CD14-positive monocyte (primary cell): ENCODE measurements around the gene ULK4. TPM values are rescaled to one million over a fixed set of nuclear protein-coding genes. Genes with fewer than 3 reads are reported as not detected.

Source experiments
- DNase-seq, 3 donors: peaks; one replicate each; pipeline ENCODE4 v3.0.0-alpha.2; 2011 to 2022
- H2AFZ ChIP-seq: 2 replicates; pipeline ENCODE4 v1.6.0; 2012; ENCODE audit warnings: mild to moderate bottlenecking, low read depth, low read length, inconsistent platforms; ENCODE audit not compliant: insufficient read depth, poor library complexity, severe bottlenecking
- H3K27ac ChIP-seq, 2 donors: 1 replicate in 1 of 2; 2 replicates in 1 of 2; pipeline ENCODE4 v1.5.1; 2012 to 2013; ENCODE audit warnings: low read length in 2 of 2, control low read depth in 1 of 2, inconsistent platforms in 1 of 2, low read depth in 1 of 2, mild to moderate bottlenecking in 1 of 2
- H3K27me3 ChIP-seq, 2 donors: one replicate each; pipeline versions ENCODE4 v1.6.0 to v1.6.1; 2011 to 2013; ENCODE audit warnings: low read length in 2 of 2; ENCODE audit not compliant: control insufficient read depth in 2 of 2, insufficient read depth in 2 of 2
- H3K36me3 ChIP-seq, 2 donors: replicated peaks in 1 of 2; 1 replicate in 1 of 2; 2 replicates in 1 of 2; pipeline versions ENCODE4 v1.5.1 to v1.6.1; 2012 to 2013; ENCODE audit warnings: low read length in 2 of 2, control low read depth in 1 of 2, inconsistent platforms in 1 of 2, mild to moderate bottlenecking in 1 of 2; ENCODE audit not compliant: insufficient read depth in 2 of 2, control insufficient read depth in 1 of 2
- H3K4me1 ChIP-seq, 2 donors: 1 replicate in 1 of 2; 2 replicates in 1 of 2; pipeline versions ENCODE4 v1.5.1 to v1.6.1; 2012 to 2013; ENCODE audit warnings: low read length in 2 of 2, control low read depth in 1 of 2, inconsistent platforms in 1 of 2, mild to moderate bottlenecking in 1 of 2, moderate library complexity in 1 of 2; ENCODE audit not compliant: insufficient read depth in 2 of 2, control insufficient read depth in 1 of 2
- H3K4me2 ChIP-seq: replicated peaks from 2 replicates; pipeline ENCODE3; 2012; ENCODE audit warnings: low read length, moderate library complexity, mild to moderate bottlenecking; ENCODE audit not compliant: poor library complexity, severe bottlenecking; ENCODE audit errors: extremely low read depth
- H3K4me3 ChIP-seq, 3 experiments: fragments of 200-600 bp in 1 of 3; sonication (generic) in 1 of 3; replicated peaks in 1 of 3; 1 replicate in 2 of 3; 2 replicates in 1 of 3; pipeline ENCODE4 v1.5.1; 2011 to 2013; ENCODE audit warnings: low read length in 3 of 3, mild to moderate bottlenecking in 3 of 3, control low read depth in 2 of 3, low read depth in 2 of 3, inconsistent platforms in 1 of 3, moderate library complexity in 1 of 3
- H3K79me2 ChIP-seq: 2 replicates; pipeline ENCODE4 v1.6.0; 2012; ENCODE audit warnings: mild to moderate bottlenecking, control low read depth, inconsistent platforms, low read length, moderate library complexity; ENCODE audit not compliant: insufficient read depth
- H3K9ac ChIP-seq: 2 replicates; pipeline ENCODE4 v1.6.0; 2017; ENCODE audit warnings: low read length, mild to moderate bottlenecking; ENCODE audit not compliant: insufficient read depth, poor library complexity, severe bottlenecking
- H3K9me3 ChIP-seq, 2 donors: replicated peaks in 1 of 2; 1 replicate in 1 of 2; 2 replicates in 1 of 2; pipeline versions ENCODE4 v1.5.1 to v1.6.1; 2012 to 2013; ENCODE audit warnings: low read length in 2 of 2, control low read depth in 1 of 2; ENCODE audit not compliant: control insufficient read depth in 1 of 2, insufficient read depth in 1 of 2
- H4K20me1 ChIP-seq: 2 replicates; pipeline ENCODE4 v1.6.0; 2012; ENCODE audit warnings: mild to moderate bottlenecking, low read length, control low read depth, moderate library complexity; ENCODE audit not compliant: insufficient read depth
- H3K27ac Mint-ChIP-seq, 7 donors: one replicate each; pipeline ENCODE4 v1.8.0; 2020; ENCODE audit warnings: mild to moderate bottlenecking in 7 of 7, mixed read lengths in 7 of 7, moderate library complexity in 6 of 7, inconsistent platforms in 2 of 7
- H3K27me3 Mint-ChIP-seq, 3 donors: one replicate each; pipeline ENCODE4 v1.8.0; 2021 to 2022; ENCODE audit warnings: low read depth in 3 of 3, mild to moderate bottlenecking in 3 of 3, mixed read lengths in 3 of 3, moderate library complexity in 3 of 3, inconsistent platforms in 1 of 3
- H3K36me3 Mint-ChIP-seq, 2 donors: one replicate each; pipeline ENCODE4 v1.8.0; 2020; ENCODE audit warnings: mixed read lengths in 2 of 2, inconsistent platforms in 1 of 2, mild to moderate bottlenecking in 1 of 2
- H3K4me1 Mint-ChIP-seq: one replicate; pipeline ENCODE4 v1.8.0; 2020; ENCODE audit warnings: mild to moderate bottlenecking, mixed read lengths
- H3K4me3 Mint-ChIP-seq, 2 donors: one replicate each; pipeline ENCODE4 v1.8.0; 2020; ENCODE audit warnings: mild to moderate bottlenecking in 2 of 2, mixed read lengths in 2 of 2, moderate library complexity in 1 of 2
- H3K9me3 Mint-ChIP-seq, 7 donors: one replicate each; pipeline ENCODE4 v1.8.0; 2020 to 2022; ENCODE audit warnings: mixed read lengths in 7 of 7, mild to moderate bottlenecking in 6 of 7, moderate library complexity in 6 of 7, inconsistent platforms in 2 of 7
- WGBS: methylation state at CpG from one replicate; pipeline ENCODE4 v1.1.5; 2013; ENCODE audit warnings: missing lambda C conversion rate; ENCODE audit not compliant: insufficient coverage; 5-methylcytosine and 5-hydroxymethylcytosine counted together
- intact Hi-C, 2 donors: fragments of 100-400 bp; cut with micrococcal nuclease; formaldehyde crosslinking; loops; one replicate each; pipeline versions ENCODE4 v1.15.0 to v1.15.1; 2023
- polyA plus RNA-seq, 3 donors: library from polyadenylated mRNA; depleted of rRNA in 1 of 3; unstranded in 2 of 3; stranded (reverse) in 1 of 3; fragments of 300-500 nt in 2 of 3; fragments of >200 nt in 1 of 3; fragmentation: Illumina TruSeq in 2 of 3; gene quantifications; 1 replicate in 2 of 3; 2 replicates in 1 of 3; pipeline ENCODE4 v1.2.3, GENCODE V29; 2012 to 2021
- TF ChIP-seq, protein P1 (sequence below): fragments of 200-600 bp; IDR thresholded peaks from one replicate; pipeline ENCODE4 v1.8.0; 2022; ENCODE audit warnings: antibody characterized with exemption, mild to moderate bottlenecking

Gene ULK4
- polyA plus RNA-seq, 3 donors = 6.7 to 14.0 (median 11.8) TPM

DNA sequence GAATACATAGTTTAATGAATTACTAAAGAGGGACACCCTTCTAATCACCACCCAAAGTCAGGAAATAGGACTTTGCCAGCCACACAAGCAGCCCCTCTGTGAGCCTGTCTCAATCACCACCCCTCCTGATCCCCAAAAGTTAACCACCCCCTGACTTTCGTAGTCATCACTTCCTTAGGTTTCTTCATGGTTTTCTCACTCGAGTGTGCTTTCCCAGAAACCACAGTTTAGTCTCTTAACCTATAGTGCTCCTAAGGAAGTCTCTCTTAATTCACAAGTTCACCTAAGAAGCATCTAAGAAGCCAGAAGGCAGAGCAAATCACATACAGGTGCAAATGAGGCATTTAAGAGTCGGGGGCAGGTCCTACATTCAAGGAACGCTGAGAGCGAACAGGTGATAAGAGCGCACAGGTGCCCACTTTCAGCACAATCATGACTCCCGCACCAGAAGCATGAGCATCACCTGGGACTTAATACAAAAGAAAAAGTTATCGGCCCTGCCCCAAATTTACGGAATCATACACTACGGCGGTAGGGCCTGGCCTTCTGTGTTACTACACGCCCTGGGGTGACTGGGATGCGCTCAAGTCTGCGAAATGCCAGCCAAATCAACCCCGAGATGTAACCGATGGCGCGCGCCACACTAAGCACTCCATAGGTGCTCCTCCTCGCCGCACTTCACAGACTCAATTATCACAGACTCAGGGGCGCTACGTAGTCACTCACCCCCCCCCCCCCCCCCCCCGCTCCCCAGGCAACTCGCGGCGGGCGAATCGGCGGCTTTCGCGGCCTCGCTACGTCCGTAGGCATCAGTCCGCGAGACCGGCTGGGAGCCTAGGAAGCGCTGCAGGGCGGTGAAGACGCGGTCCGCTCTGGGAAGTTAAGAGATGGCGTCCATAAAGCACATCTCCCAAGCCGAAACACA, 815 bp downstream of the ULK4 start:
- Histone ChIP-seq H3K27ac (peak overlapping the region; percentile 47 to 87), H3K36me3 (no peaks in the 10 kb centered on the region), H3K4me1 (peaks cover 13 to 18% of the 10 kb centered on the region in 2 donors), H3K4me3 (peak overlapping the region; percentile 61 to 100 (median 82)), H2AFZ (peak overlapping the region; percentile 99), H3K27me3 (no peaks in the 10 kb centered on the region), H3K4me2 (peak overlapping the region; percentile 100), H4K20me1 (no peaks in the 10 kb centered on the region), H3K79me2 (peaks cover 16% of the 10 kb centered on the region), H3K9ac (peak overlapping the region; percentile 76), H3K9me3 (no peaks in the 10 kb centered on the region)
- peak overlapping the region; percentile 99 for H3K4me3 Mint-ChIP-seq
- DNase-seq = peak; percentile 18 to 39 (median 35)
- no peaks in the 10 kb centered on the region for H3K36me3 Mint-ChIP-seq
- H3K4me1 Mint-ChIP-seq = peaks cover 17% of the 10 kb centered on the region
- peak overlapping the region; percentile 91 to 98 (median 96) for H3K27ac Mint-ChIP-seq
- TF ChIP-seq, protein P1, sequence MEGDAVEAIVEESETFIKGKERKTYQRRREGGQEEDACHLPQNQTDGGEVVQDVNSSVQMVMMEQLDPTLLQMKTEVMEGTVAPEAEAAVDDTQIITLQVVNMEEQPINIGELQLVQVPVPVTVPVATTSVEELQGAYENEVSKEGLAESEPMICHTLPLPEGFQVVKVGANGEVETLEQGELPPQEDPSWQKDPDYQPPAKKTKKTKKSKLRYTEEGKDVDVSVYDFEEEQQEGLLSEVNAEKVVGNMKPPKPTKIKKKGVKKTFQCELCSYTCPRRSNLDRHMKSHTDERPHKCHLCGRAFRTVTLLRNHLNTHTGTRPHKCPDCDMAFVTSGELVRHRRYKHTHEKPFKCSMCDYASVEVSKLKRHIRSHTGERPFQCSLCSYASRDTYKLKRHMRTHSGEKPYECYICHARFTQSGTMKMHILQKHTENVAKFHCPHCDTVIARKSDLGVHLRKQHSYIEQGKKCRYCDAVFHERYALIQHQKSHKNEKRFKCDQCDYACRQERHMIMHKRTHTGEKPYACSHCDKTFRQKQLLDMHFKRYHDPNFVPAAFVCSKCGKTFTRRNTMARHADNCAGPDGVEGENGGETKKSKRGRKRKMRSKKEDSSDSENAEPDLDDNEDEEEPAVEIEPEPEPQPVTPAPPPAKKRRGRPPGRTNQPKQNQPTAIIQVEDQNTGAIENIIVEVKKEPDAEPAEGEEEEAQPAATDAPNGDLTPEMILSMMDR = no peak
- intact Hi-C loops = loop anchor here in 1 of 2 donors (5.0 to 10.0 kb wide), 3 partner anchors 51 to 1646 kb away; partner anchors contain the start of gene RPL14
- H3K9me3 Mint-ChIP-seq = peaks cover 0 to 2% (median 0%) of the 10 kb centered on the region in 7 donors
- 0% methylated on average over 36 of the region's 45 CpGs for WGBS
- H3K27me3 Mint-ChIP-seq = no peaks in the 10 kb centered on the region

DNA sequence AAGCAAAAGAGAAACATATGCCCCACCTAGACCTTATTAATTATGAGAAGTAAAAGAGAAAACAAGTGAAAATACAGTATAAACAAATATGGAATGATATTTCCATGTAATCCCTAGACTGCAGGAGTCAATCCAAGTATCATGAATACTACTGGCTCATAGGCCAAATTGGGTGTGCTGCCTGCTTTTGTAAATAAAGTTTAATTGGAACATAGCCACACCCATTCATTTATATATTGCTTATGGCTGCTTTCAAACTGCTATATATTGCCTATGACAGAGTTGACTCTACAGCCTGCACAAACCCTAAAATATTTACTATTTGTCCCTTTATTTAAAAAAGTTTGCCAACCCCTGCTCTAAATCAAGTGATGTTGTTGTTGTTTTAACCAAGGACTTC, 5.3 kb downstream of the ULK4 start:
- Mint-ChIP-seq H3K4me3 (no peak overlapping the region), H3K36me3 (peaks cover 7 to 16% of the 10 kb centered on the region in 2 donors), H3K9me3 (no peaks in the 10 kb centered on the region), H3K4me1 (peaks cover 10% of the 10 kb centered on the region), H3K27ac (no peak overlapping the region), H3K27me3 (no peaks in the 10 kb centered on the region)
- DNase-seq = no peak
- Histone ChIP-seq H2AFZ (no peak overlapping the region), H3K36me3 (no peaks in the 10 kb centered on the region), H3K27me3 (no peaks in the 10 kb centered on the region), H3K9me3 (no peaks in the 10 kb centered on the region), H3K4me3 (no peak overlapping the region), H3K79me2 (peaks cover 16% of the 10 kb centered on the region), H3K4me2 (no peak overlapping the region), H3K27ac (no peak overlapping the region), H3K4me1 (peaks cover 8 to 12% of the 10 kb centered on the region in 2 donors), H4K20me1 (no peaks in the 10 kb centered on the region), H3K9ac (no peak overlapping the region)
- intact Hi-C loops = no loop called here
- TF ChIP-seq, protein P1 = no peak
